Brain microvascular endothelial cell (primary cell): Measurements from ENCODE around the gene LPCAT2.

Experiments used
- DNase-seq: peaks from one replicate; pipeline ENCODE4 v3.0.0-alpha.2; 2020
- H3K27ac ChIP-seq: fragments of 250-450 bp; sonication (Bioruptor Pico); 2 replicates; pipeline ENCODE4 v1.5.1; 2020; ENCODE audit warnings: mild to moderate bottlenecking, moderate library complexity
- H3K27me3 ChIP-seq: fragments of 250-450 bp; sonication (Bioruptor Pico); replicated peaks from 2 replicates; pipeline ENCODE4 v1.5.1; 2020; ENCODE audit warnings: mild to moderate bottlenecking
- H3K36me3 ChIP-seq: fragments of 250-450 bp; sonication (Bioruptor Pico); replicated peaks from 2 replicates; pipeline ENCODE4 v1.5.1; 2020; ENCODE audit warnings: mild to moderate bottlenecking
- H3K4me3 ChIP-seq: 2 replicates; pipeline ENCODE4 v1.5.1; 2011; ENCODE audit warnings: low read depth, mild to moderate bottlenecking, control low read depth, low read length, moderate library complexity
- CTCF ChIP-seq: IDR thresholded peaks from 2 replicates; pipeline ENCODE4 v1.5.1; 2011; ENCODE audit warnings: low read depth, mild to moderate bottlenecking, moderate library complexity, low read length, control low read depth, inconsistent platforms; ENCODE audit errors: missing control alignments
- in situ Hi-C: cut with HindIII; loops from 2 replicates; pipeline ENCODE4 v1.10.0; 2017; ENCODE audit warnings: low sequenced_read_pairs, low pct_ligation_motif_present

LPCAT2 gene

GRCh38 chr16:55559933-55560516 lies 51.2 kb downstream of the LPCAT2 start:
- in situ Hi-C loops, result no loop called here
- H3K27me3 ChIP-seq, result no peaks in the 10 kb centered on the region
- H3K27ac ChIP-seq, result no peak overlapping the region
- H3K36me3 ChIP-seq, result no peaks in the 10 kb centered on the region
- DNase-seq, result no peak
- H3K4me3 ChIP-seq, result no peak overlapping the region
- TF ChIP-seq CTCF, result no peak

GRCh38 chr16:55561319-55561848 lies 52.5 kb downstream of the LPCAT2 start:
- no peaks in the 10 kb centered on the region for H3K36me3 ChIP-seq
- H3K27ac ChIP-seq, result no peak overlapping the region
- H3K27me3 ChIP-seq, result no peaks in the 10 kb centered on the region
- H3K4me3 ChIP-seq, result no peak overlapping the region
- DNase-seq, result no peak
- in situ Hi-C loops, result no loop called here
- TF ChIP-seq CTCF, result no peak

- DNase-seq, result no peak
- no peak overlapping the region for H3K27ac ChIP-seq
- in situ Hi-C loops, result no loop called here
- TF ChIP-seq CTCF, result no peak
- H3K4me3 ChIP-seq, result no peak overlapping the region
- no peaks in the 10 kb centered on the region for H3K36me3 ChIP-seq
- no peaks in the 10 kb centered on the region for H3K27me3 ChIP-seq
Measured at GRCh38 chr16:55562936-55563335, 54.1 kb downstream of the LPCAT2 start.

GRCh38 chr16:55563797-55564196 lies 54.9 kb downstream of the LPCAT2 start:
- TF ChIP-seq CTCF, result no peak
- Histone ChIP-seq H3K27ac (no peak overlapping the region), H3K36me3 (no peaks in the 10 kb centered on the region), H3K27me3 (no peaks in the 10 kb centered on the region), H3K4me3 (no peak overlapping the region)
- in situ Hi-C loops, result no loop called here
- no peak for DNase-seq

GRCh38 chr16:55565086-55565485 lies 56.2 kb downstream of the LPCAT2 start:
- no peak for TF ChIP-seq CTCF
- Histone ChIP-seq H3K4me3 (no peak overlapping the region), H3K27me3 (no peaks in the 10 kb centered on the region), H3K36me3 (no peaks in the 10 kb centered on the region), H3K27ac (no peak overlapping the region)
- DNase-seq, result no peak
- in situ Hi-C loops, result no loop called here
